Measurements from ENCODE around the gene ALKBH5. TPM values are rescaled to one million over a fixed set of nuclear protein-coding genes. Genes with fewer than 3 reads are reported as not detected.

The ALKBH5 gene
- polyA plus RNA-seq, 1 donor from 2014 or later: 55.0 TPM

GRCh38 chr17:18217412-18218015 is 33.9 kb downstream of the ALKBH5 start:
- Histone ChIP-seq H3K27me3 (ENCODE audit: insufficient read depth, low read depth, low read length) (no peaks in the 10 kb centered on the region), H4K20me1 (ENCODE audit: insufficient read depth) (no peaks in the 10 kb centered on the region), H3K9ac (ENCODE audit: low read length) (no peak overlapping the region), H3K9me3 (ENCODE audit: low read length) (no peaks in the 10 kb centered on the region), H3K79me2 (replicated peaks; ENCODE audit: insufficient read depth, low read length) (no peaks in the 10 kb centered on the region), H3F3A (ENCODE audit: insufficient read depth, low read length, poor library complexity, severe bottlenecking) (no peaks in the 10 kb centered on the region), H3K9me2 (ENCODE audit: insufficient read depth, low read length) (no peaks in the 10 kb centered on the region), H3K4me3 (ENCODE audit: low read length) (no peak overlapping the region), H3K4me2 (ENCODE audit: low read length) (no peak overlapping the region), H3K27ac (ENCODE audit: low read length) (no peak overlapping the region), H2AFZ (ENCODE audit: low read depth, low read length) (no peak overlapping the region), H3K36me3 (ENCODE audit: insufficient read depth, low read length) (no peaks in the 10 kb centered on the region)
- TF ChIP-seq CTCF (IDR thresholded peaks at IDR 0.05; ENCODE audit: poor library complexity, severe bottlenecking): peak; percentile 85
- peak; percentile 73 for TF ChIP-seq SMC3 (conservative IDR thresholded peaks at IDR 0.05; ENCODE audit: poor library complexity)
- no peak for TF ChIP-seq TAF1 (IDR thresholded peaks at IDR 0.05; ENCODE audit: low read depth)
- peak; percentile 73 for TF ChIP-seq RAD21 (conservative IDR thresholded peaks at IDR 0.05)
- TF ChIP-seq POLR2AphosphoS5 (IDR thresholded peaks at IDR 0.05): no peak
- TF ChIP-seq REST (IDR thresholded peaks at IDR 0.05; ENCODE audit: borderline replicate concordance): no peak
- TF ChIP-seq EP300 (conservative IDR thresholded peaks at IDR 0.05; ENCODE audit: poor library complexity, severe bottlenecking): no peak

- H3K4me3 ChIP-seq (ENCODE audit: low read length): no peak overlapping the region
- no peak overlapping the region for H3K27ac ChIP-seq (ENCODE audit: low read length)
- H3K36me3 ChIP-seq (ENCODE audit: insufficient read depth, low read length): no peaks in the 10 kb centered on the region
- H3K9ac ChIP-seq (ENCODE audit: low read length): no peak overlapping the region
- H2AFZ ChIP-seq (ENCODE audit: low read depth, low read length): no peak overlapping the region
- H3K4me2 ChIP-seq (ENCODE audit: low read length): no peak overlapping the region
- no peak for TF ChIP-seq POLR2AphosphoS5 (IDR thresholded peaks at IDR 0.05)
- TF ChIP-seq CTCF (IDR thresholded peaks at IDR 0.05; ENCODE audit: poor library complexity, severe bottlenecking): no peak
- TF ChIP-seq EZH2 (IDR thresholded peaks at IDR 0.05; ENCODE audit: borderline replicate concordance, insufficient read depth, low read length, poor library complexity, severe bottlenecking): no peak
- no peak for TF ChIP-seq REST (IDR thresholded peaks at IDR 0.05; ENCODE audit: borderline replicate concordance)
- no peak for TF ChIP-seq EP300 (conservative IDR thresholded peaks at IDR 0.05; ENCODE audit: poor library complexity, severe bottlenecking)
- TF ChIP-seq SMC3 (conservative IDR thresholded peaks at IDR 0.05; ENCODE audit: poor library complexity): no peak
- TF ChIP-seq MXI1 (conservative IDR thresholded peaks at IDR 0.05; ENCODE audit: poor library complexity, severe bottlenecking): no peak
- H3K27me3 ChIP-seq (ENCODE audit: insufficient read depth, low read depth, low read length): no peaks in the 10 kb centered on the region
- no peaks in the 10 kb centered on the region for H3K9me2 ChIP-seq (ENCODE audit: insufficient read depth, low read length)
- H4K20me1 ChIP-seq (ENCODE audit: insufficient read depth): no peaks in the 10 kb centered on the region
- H3K79me2 ChIP-seq (replicated peaks; ENCODE audit: insufficient read depth, low read length): no peaks in the 10 kb centered on the region
- H3F3A ChIP-seq (ENCODE audit: insufficient read depth, low read length, poor library complexity, severe bottlenecking): no peaks in the 10 kb centered on the region
- H3K9me3 ChIP-seq (ENCODE audit: low read length): no peaks in the 10 kb centered on the region
Observed at GRCh38 chr17:18218756-18219415, 35.3 kb downstream of the ALKBH5 start.

All from neural cell (in vitro differentiated cells).